HG03439 (cell line): ENCODE measurements around the gene CCNJL.
"Not testable (repeated sequence)": the region's sequence is repeated elsewhere in the genome, so short reads cannot be mapped to it uniquely, and the experiment has no call there.

ENCODE experiments used
- ATAC-seq: cut with Tn5 transposase; IDR thresholded peaks from one replicate; pipeline ENCODE4 v1.9.1; 2021; ENCODE audit warnings: mild to moderate bottlenecking, moderate library complexity; ENCODE audit not compliant: unreplicated experiment

CCNJL gene

DNA sequence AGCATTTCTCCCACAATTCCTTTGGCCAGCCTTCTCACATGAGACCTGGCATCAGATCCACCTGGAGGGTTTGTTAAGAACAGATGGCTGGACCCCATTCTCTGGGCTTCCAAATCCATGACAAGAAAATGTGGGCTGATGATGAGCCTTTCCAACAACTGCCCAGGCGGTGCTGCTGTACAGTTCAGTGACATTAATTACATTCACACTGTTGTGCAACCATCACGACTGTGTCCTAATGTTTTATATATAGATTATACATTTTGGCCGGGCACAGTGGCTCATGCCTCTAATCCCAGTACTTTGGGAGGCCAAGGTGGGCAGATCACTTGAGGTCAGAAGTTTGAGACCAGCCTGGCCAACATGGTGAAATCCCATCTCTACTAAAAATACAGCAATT lies 22.4 kb upstream of the CCNJL start:
- not testable (repeated sequence) for ATAC-seq

DNA sequence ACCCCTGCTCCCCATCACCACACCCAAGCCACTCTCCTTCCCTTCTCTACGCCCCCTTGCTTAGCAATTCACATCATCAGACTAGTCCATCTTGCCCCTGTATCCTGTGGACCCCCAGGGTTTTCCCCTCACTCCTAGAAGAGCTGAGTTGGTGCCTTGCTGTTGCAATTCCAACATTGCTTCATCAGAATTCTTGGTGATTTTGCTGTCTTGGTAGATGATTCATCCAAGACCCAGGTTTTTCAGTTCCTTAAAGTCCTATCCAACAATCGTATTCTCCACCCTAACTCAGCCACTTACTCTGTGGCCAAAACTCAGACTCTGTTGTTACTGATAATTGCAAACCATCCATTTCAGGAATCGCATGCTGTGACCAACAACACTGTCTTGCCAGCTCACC lies 21.4 kb upstream of the CCNJL start:
- ATAC-seq = no peak

DNA sequence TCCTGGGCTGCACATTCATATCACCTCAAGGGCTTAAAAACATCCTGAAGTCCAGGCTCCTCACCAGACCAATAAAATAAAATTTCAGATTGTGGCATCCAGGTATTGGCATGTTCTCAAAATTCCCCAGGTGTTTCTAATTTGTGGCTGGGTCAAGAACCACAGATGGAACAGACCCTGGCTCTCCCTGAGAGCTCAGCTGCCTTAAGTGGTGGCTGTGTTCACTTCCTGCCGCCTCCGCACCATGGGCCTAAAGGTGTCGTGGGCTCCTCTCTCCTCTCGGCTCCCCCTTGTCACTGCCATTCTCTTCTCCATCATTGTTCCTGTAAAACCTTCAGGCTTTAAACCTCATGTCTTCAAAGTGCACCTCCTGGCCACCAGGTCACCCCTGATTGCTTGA lies 17.8 kb upstream of the CCNJL start:
- no peak for ATAC-seq

DNA sequence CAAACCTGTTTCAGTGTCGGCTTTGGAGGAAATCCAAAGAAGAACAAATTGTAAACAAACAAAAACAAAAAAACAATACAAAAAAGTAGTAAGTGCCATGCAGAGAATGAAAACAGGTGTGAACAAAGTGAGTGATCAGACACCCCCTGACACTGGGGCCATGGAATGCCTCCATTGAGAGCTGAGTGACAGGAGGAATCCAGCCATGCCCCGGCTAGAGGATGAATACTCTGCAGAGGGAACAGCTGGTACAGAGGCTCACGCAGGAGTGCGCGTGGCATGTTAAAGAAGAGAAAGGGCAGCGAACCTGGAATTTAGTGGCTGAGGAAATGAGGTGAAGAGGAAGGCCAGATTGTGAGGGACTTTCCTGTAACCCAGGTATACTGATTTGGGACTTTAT lies 15.5 kb upstream of the CCNJL start:
- ATAC-seq = no peak

DNA sequence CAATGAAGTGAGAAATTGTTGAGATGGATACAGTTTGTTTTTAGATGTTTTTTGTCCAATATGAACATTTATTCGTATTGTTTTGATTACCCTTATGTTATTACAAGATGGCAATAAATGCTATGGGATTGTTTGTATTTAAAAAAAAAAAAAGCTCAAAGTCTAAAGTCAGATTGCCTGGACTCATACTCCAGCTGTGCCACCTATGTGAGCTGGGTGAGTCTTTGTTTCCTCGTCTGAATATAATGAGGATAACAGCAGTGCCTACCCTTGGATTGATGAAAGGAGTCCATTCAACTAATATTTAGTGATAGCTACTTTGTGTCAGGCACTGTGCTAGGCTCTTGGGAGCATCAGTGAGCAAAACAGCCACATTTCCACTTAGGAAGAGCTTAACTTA lies 14.6 kb upstream of the CCNJL start:
- no peak for ATAC-seq

DNA sequence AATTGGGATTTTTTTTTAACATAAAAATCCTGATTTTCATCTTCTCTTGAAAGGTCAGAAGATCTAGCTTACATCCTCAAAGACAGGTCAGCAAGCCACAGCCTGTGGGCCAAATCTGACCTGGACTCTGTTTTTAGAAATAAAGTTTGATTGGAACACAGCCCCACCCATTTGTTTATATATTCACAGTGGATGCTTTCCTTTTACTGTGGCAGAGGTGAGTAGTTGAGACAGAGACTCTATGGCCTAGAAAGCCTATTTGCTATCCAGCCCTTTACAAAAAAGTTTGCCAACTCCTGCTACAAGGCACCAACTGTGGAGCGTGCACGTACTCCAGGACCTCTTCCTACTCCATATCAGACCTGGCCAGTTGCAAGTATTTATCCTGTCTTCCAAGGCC lies 13.4 kb upstream of the CCNJL start:
- no peak for ATAC-seq

DNA sequence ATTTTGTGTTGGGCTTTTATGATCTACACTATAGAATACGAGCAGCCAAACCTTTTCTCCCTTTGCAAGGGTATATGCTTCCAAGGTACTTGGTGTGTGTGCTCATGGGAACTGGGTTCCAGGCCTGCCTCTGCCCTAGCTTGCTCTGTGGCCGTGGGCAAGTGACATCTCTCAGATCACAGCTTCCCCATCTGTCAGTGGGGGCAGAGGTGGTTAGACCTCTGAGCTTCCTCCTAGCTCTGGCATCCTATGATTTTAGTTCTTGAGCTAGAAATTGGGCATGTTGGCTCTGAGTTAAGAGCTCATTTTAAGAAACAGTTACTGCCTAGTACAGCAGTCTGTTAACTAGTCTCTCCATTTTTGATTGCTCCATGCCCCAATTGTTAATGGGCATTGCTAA lies 12.5 kb upstream of the CCNJL start:
- no peak for ATAC-seq

DNA sequence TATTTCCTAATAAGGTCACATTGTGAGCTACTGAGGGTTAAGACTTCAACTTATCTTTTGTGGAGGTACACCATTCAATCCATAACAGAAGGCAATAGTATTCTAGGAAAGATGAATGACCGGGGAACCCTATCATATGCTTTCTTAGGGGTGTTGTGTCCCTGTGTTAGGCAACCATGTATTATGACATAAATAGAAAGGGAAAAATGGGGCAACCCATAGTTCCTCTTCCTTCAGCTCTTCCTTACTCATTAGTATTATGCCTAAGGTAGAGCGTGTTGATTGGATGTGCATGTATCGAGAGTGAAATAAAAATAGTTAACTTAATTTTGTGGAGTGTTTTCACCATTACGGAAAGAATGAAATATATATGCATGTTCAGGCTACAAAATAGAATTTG lies 6.0 kb upstream of the CCNJL start:
- no peak for ATAC-seq

DNA sequence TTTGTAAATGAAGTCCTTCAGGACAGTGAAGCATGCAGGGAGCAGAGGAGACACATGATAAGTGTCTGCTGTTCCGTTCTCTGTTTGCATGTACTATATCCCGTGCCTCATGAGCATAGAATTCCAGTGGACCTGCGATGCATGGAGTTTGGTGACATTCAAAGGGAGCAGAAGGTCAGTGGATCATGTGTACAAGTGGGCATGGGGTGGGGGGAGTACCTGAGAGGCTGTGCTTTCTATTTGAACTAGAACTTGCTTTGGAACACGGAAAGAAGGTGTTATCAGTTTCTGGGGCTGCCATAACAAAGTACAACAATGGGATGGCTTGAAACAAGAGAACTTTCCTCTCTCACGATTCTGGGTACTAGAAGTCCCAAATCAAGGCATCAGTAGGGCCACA lies 5.1 kb upstream of the CCNJL start:
- ATAC-seq = no peak

DNA sequence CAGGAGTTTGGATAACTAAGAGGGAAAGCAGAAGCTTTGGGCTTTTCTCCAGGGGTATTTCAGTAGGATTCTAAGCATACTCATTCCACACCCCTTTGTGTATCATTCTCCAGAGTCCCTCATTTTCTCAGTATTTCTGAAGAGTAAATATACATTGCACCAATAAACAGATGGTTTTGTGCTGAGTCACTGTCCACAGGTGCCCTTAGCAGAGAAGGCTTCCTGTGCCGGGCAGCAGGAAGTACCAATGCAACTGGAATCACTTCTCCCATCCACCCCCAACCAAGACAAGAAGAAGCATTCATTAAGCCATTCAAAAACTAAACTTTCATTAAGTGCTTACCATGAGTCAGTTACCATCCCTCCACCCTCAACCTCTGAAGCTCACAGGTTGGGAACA lies 3.6 kb upstream of the CCNJL start:
- ATAC-seq = no peak

DNA sequence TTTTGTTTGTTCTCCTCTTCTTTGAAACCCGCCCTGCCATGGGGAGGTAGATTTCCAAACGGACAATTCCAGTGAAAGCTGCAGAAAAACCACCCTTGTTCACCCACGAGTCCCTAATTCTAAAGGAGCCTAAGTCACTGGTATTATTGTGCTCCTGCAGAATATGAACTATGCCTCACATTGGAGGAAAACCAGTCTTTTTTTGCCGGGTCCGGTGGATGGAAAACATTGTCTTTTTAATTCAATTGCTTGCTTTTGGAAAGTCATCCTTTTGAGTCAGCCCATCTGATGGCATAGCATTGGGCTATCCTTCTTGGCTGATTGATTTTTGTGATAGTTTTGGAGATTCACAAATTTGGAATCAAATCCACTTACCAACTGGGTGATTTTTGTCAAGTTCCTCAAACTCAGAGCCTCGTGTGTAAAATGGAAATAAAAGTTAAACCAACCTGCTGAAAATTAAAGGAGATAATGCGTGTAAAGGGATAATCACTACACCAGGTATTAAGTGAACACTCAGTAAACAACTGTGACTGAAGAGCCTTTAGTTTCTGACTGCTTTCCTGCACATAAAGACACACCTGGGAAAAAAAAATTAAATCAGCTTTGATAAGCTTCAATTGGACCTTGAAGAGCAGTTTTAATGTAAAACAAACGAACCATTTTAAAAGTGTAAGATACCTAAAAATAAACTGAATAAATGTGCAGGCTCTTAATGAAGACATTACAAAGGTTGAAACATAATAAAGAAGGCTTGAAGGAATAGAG lies 780 bp upstream of the CCNJL start:
- ATAC-seq = no peak

DNA sequence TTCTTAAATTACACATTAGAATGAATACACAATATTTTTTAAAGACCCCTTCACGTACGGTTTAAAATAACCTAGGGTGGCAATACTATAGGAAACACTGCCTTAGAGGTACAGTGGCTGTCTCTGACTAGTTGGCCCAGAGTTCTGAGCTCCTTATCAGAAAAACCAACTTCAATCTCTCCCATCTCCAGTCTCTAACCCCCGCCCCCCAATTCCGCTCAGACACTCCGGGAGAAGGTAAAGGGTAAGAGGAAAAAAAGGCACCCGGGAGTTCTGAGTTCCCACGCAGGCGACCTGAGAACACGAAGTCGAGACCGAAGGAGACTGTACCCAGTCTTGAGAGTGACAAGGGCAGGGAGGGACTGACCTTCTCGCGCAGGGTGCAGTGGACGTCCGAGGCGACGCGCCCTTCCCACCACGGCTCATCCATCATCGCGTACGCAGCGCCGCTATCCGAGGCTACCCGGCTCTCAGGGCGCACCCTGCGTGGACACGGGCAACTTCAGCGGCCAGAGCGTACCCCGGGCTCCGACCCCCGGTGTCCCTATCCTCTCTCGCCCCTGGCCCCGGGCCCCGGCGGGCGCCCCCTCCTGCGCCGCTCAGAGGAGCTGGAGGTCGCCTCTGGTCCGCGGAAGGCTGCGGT lies 752 bp downstream of the CCNJL start:
- no peak for ATAC-seq

DNA sequence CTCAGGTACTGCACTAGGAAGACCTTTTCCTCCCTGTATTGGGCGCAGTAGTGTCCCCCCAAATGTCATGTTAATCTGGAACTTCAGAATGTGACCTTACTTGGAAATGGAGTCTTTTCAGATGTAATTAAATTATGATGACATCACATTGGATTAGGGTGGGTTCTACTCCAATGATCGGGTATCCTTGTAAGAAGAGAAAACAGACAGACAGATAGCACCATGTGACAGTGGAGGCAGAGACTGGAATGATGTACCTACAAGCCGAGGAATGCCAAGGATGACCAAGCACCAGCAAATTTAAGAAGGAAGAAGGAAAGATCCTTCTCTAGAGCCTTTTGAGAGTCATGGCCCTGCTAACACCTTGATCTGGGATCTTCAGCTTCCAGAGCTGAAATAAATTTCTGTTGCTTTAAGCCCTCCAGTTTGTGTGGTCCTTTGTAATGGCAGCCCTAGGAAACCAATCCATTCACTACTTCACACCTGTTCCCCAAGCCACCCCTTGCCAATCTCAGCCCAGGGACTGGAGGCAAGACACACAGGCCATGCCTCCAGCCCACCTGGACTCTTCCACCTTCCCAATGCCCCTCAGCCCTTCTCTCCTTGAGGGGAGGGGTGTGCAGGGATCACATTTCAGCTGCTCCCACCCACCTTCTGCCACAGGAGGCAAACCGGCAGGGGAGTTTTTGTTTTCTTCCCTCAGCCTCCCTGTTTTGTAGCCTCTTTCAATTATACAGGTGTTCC lies 1.6 kb downstream of the CCNJL start:
- ATAC-seq = no peak

DNA sequence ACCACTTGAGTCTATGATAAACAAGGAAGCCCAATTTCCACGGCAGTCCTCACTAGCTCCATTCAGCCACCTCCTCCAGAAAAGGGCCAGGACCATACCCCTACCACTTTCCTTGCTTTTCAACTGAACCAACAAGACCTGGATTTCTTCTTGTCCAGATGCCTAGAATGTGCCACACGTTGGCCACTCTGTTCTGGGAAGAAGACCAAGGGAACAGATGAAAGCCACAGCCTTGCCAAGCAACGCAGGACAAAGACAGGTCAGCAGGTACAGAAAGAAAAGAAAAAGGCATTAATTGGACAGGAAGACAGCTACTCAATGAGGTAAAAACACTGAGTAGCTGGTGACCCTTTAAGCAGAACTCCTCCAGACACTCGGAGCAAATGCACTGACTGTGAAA lies 2.2 kb downstream of the CCNJL start:
- ATAC-seq = no peak

DNA sequence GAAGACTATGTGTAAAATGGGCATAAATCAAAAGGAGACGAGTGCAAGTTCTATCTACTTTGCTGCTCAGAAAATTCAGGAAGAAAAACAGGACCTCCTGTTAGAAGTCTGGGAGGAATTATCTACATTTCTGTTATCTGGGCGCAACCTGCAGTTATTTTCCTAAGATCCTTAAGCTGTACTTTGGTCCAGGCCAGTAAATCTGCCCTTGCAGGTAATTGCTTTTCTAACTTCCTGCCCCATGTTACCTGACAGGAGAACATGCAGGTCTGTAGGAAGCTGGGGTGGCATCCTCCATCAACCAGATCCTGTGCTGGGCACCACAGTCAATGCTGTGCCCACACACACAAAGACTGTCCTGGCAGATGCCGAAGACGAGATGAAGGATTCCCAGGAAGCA lies 5.7 kb downstream of the CCNJL start:
- ATAC-seq = no peak

DNA sequence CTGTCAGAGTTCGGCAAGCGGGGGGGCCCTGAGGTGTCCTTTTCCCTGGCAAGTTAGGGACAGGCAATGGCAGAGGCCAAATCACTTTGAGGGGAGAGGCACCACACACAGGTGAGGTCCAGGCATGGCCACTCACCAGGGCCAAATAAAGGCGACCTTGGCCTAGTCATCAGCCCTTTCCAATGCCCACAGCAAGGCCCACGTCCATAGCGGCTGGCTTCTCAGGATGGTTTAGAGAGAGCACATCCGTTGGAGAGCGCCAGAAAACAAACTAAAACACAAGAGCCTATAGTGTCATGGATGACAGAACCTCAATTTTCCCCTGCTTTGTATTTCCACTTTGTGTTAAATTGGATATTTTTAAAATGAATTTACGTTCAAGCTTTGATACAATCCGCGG lies 7.0 kb downstream of the CCNJL start:
- ATAC-seq = no peak

DNA sequence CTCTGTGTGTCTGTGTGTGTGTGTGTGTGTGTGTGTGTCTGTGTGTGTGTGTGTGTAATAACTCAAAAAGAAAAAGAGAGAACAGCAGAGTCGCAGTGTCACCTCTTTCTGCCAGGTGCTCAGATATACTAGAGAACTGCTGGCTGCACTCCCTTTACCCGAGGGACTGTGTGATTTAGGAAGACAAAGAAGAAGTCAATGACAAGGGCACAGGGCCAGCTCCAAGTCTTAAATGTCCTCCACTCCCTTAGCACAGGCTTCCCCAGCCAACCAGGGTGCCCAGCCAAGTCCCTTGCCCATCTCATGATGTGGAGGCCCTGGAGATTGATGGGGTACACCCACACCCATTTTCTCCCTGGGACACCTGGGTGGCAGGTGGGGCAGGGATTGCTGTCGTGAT lies 8.7 kb downstream of the CCNJL start:
- ATAC-seq = no peak

DNA sequence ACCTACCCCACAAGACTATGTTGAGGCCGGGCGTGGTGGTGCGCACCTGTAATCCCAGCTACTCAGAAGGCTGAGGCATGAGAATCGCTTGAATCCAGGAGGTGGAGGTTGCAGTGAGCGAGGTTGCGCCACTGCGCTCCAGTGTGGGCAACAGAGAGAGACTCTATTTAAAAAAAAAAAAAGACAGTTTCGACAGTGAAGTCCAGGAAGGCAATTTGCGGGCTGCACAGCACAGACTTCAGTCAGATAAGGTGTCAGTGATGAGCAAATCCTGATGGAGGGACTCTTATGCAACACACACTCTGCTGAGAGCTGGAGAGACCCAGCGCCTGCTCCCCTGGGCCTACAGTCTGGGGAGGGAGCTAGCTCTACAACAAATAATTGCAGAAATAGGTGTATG lies 14.2 kb downstream of the CCNJL start:
- no peak for ATAC-seq

DNA sequence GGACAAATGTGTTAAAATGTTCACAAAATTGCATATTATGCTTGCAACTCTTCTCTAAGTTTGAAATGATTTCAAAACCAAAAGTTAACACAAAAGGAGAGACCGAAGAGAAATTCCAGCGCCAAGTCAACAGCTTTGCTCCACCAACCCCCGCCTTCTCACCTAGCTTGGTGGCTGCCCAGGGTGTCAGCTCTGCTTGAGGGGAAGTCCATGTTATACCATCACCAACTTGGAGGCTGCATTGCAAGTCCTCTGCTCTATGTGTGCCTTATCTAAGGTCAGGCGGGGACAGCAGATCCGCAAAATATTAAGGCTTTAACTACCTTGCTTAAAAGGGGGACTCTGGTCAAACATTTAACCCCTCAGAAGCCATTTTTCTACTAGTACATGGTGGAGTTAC lies 14.6 kb downstream of the CCNJL start:
- no peak for ATAC-seq

DNA sequence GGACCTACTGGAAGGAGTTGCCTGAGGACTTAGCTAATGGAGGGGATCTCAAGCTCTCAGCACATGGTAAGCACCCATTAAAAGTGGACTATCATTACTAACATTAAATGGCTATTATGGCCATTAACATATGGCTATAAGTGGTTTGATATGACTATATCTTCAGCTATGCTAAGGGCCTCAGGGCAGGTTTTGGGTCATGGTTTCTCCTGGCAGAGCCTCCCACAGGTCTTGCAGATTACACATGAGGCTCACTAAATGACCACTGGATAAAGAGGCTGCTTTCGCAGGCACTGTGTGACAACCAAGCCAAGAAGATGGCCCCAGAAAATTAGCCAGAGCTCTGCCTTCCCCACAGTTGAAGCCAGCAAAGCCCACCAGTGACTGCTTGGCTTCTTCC lies 15.4 kb downstream of the CCNJL start:
- no peak for ATAC-seq

DNA sequence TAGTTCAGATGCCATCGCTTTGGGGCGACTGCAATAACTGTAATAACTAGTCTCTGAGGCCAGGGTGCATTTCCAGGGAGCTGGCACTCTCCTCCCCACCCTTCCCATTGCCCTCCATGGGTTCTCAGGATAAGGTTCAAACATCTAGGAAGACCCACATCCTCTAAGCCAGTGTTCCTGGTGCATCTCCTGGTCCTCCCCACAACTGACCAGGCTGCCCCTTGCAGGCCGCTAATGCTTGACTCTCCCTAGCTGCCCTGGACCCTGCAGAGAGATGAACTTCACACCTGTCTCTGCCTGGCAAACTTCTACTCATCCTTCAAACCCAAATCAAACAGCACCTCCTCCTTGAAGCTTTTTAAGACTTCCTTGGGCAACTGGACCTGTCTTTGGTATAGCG lies 15.9 kb downstream of the CCNJL start:
- ATAC-seq = no peak

DNA sequence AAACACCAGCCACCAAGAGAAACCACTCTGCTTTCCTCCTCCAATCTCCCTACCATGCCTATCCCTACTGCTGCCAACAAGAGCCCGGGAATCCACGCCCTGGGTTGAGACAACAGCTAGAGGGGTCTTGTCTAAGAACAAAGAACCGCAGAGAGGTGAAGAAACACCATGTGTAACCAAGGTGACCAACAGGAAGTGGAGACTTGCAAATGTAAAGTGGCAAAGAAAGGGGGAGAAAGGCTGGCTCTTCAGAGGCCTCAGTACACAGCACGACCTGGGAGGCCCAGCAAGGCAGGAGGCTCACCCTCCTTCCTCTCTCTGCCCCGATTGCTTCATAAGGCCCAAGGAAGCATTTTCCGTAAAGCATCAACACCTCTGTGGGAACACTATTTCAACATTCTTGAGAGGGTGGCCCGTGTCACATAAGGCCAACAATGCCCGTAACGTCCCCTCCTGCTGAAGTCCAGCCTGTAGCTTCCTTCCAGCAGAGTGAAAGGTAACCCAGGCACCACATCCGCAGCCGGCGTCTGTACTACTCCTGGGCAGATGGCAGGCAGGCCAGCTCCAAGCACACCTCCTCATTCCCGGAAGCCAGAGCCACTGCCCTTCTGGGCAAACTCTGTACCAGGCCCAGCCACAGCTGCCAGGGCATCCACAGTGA lies 18.3 kb downstream of the CCNJL start:
- ATAC-seq = no peak
